Small intestine (tissue), 7 donors: ENCODE results near the gene SCN9A. TPM values are rescaled to one million over a fixed set of nuclear protein-coding genes. Genes with fewer than 3 reads are reported as not detected.

Source experiments
- DNase-seq, 2 donors: peaks; one replicate each; pipeline versions ENCODE4 v3.0.0 to v3.0.0-alpha.2; 2013
- FAIRE-seq: peaks from 2 replicates; lab custom pipeline; 2012; peaks lifted over from hg19 to GRCh38; lab: Jason Lieb, UNC
- H3K27ac ChIP-seq, 3 donors: one replicate each; pipeline ENCODE4 v1.5.1; 2013; ENCODE audit warnings: low read length in 2 of 3, mild to moderate bottlenecking in 2 of 3, control low read depth in 1 of 3, inconsistent platforms in 1 of 3, low read depth in 1 of 3, moderate library complexity in 1 of 3
- H3K27me3 ChIP-seq, 3 donors: one replicate each; pipeline ENCODE4 v1.6.1; 2013; ENCODE audit warnings: low read length in 3 of 3, inconsistent platforms in 1 of 3; ENCODE audit not compliant: control insufficient read depth in 3 of 3, insufficient read depth in 3 of 3
- H3K36me3 ChIP-seq, 3 donors: one replicate each; pipeline ENCODE4 v1.6.1; 2013; ENCODE audit warnings: low read length in 3 of 3, inconsistent platforms in 1 of 3, low read depth in 1 of 3, mild to moderate bottlenecking in 1 of 3, moderate library complexity in 1 of 3; ENCODE audit not compliant: control insufficient read depth in 3 of 3, insufficient read depth in 2 of 3
- H3K4me1 ChIP-seq, 3 donors: one replicate each; pipeline ENCODE4 v1.6.1; 2013; ENCODE audit warnings: low read length in 2 of 3, inconsistent platforms in 1 of 3, low read depth in 1 of 3, mild to moderate bottlenecking in 1 of 3, moderate library complexity in 1 of 3; ENCODE audit not compliant: control insufficient read depth in 3 of 3, insufficient read depth in 2 of 3
- H3K4me3 ChIP-seq, 3 donors: one replicate each; pipeline ENCODE4 v1.5.1; 2013; ENCODE audit warnings: low read length in 3 of 3, control low read depth in 1 of 3, inconsistent platforms in 1 of 3, low read depth in 1 of 3, mild to moderate bottlenecking in 1 of 3, moderate library complexity in 1 of 3
- H3K9me3 ChIP-seq, 2 donors: one replicate each; pipeline ENCODE4 v1.6.1; 2013; ENCODE audit warnings: low read depth in 1 of 2, low read length in 1 of 2; ENCODE audit not compliant: control insufficient read depth in 2 of 2, insufficient read depth in 1 of 2
- WGBS, 3 donors: extraction: QIAGEN DNeasy Blood & Tissue Kit; methylation state at CpG; one replicate each; pipeline ENCODE4 v1.1.7; 2013; 5-methylcytosine and 5-hydroxymethylcytosine counted together
- polyA plus RNA-seq, 4 donors: library from polyadenylated mRNA; stranded (reverse) in 3 of 4; unstranded in 1 of 4; fragments of 200-250 nt in 3 of 4; fragments of 120-200 nt in 1 of 4; gene quantifications; one replicate each; pipeline versions ENCODE4 v1.2.1 to v1.2.3, GENCODE V29; 2013
- donor health status: healthy with polysubstance abuse.
- donor health status: control.
- donor health status: control.
- donor health status: Bipolar disorder and iron deficiency.
- donor health status: healthy.

Gene SCN9A
- polyA plus RNA-seq, 4 donors: 0.27 to 2.1 (median 1.7) TPM; not detected in 1

DNA sequence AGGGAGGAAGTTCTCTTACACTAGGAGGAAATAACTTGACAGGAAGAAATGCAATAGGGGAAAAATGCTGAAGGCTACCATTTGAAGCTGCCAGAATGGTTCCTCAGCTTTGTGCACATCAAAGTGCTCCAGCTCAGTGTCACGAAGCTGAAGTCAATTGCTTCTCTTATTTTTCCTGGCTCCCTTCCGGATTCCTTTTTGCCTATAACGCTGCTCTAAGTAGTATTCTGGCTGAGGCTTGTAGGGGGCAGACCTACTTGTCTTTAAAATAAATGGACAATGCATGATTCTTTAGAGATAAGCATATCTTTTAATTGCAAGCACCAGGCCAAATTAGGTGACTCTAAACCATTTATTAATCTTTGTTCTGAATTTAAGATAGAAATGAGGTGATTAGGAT lies 187.7 kb downstream of the SCN9A start:
- Histone ChIP-seq H3K4me3 (no peak overlapping the region), H3K9me3 (no peaks in the 10 kb centered on the region), H3K27me3 (no peaks in the 10 kb centered on the region), H3K36me3 (no peaks in the 10 kb centered on the region), H3K4me1 (no peaks in the 10 kb centered on the region), H3K27ac (no peak overlapping the region)
- DNase-seq (no peak), FAIRE-seq (no peak)
- WGBS, 3 donors: 42 to 58% (median 45%) methylated on average over 3 of the region's 3 CpGs

- Histone ChIP-seq H3K4me1 (no peaks in the 10 kb centered on the region), H3K36me3 (no peaks in the 10 kb centered on the region), H3K4me3 (no peak overlapping the region), H3K27ac (no peak overlapping the region), H3K27me3 (no peaks in the 10 kb centered on the region), H3K9me3 (no peaks in the 10 kb centered on the region)
- DNase-seq (no peak), FAIRE-seq (no peak)
- WGBS, 3 donors: 75 to 94% (median 85%) methylated on average over 3 of the region's 3 CpGs
These were observed 191.0 kb downstream of the SCN9A start for GRCh38 chr2:166184789-166185188.

GRCh38 chr2:166181813-166182154 lies 194.0 kb downstream of the SCN9A start:
- Histone ChIP-seq H3K9me3 (no peaks in the 10 kb centered on the region), H3K27ac (no peak overlapping the region), H3K4me1 (no peaks in the 10 kb centered on the region), H3K27me3 (no peaks in the 10 kb centered on the region), H3K4me3 (no peak overlapping the region), H3K36me3 (no peaks in the 10 kb centered on the region)
- WGBS, 3 donors: 23 to 29% (median 26%) methylated on average over 3 of the region's 3 CpGs
- FAIRE-seq (no peak), DNase-seq (no peak)

GRCh38 chr2:166180951-166181812 lies 194.6 kb downstream of the SCN9A start:
- Histone ChIP-seq H3K27me3 (no peaks in the 10 kb centered on the region), H3K27ac (no peak overlapping the region), H3K36me3 (no peaks in the 10 kb centered on the region), H3K4me3 (no peak overlapping the region), H3K4me1 (no peaks in the 10 kb centered on the region), H3K9me3 (no peaks in the 10 kb centered on the region)
- no peak for FAIRE-seq
- peak; percentile 48 to 57 for DNase-seq
- WGBS, 3 donors: 51 to 64% (median 55%) methylated on average over 24 of the region's 24 CpGs

- Histone ChIP-seq H3K9me3 (no peaks in the 10 kb centered on the region), H3K4me3 (no peak overlapping the region), H3K27me3 (no peaks in the 10 kb centered on the region), H3K36me3 (no peaks in the 10 kb centered on the region), H3K4me1 (no peaks in the 10 kb centered on the region), H3K27ac (no peak overlapping the region)
- FAIRE-seq (no peak), DNase-seq (no peak)
- WGBS, 3 donors: 28 to 42% (median 29%) methylated on average over 3 of the region's 3 CpGs
These were observed 196.5 kb downstream of the SCN9A start for GRCh38 chr2:166179201-166179600.

DNA sequence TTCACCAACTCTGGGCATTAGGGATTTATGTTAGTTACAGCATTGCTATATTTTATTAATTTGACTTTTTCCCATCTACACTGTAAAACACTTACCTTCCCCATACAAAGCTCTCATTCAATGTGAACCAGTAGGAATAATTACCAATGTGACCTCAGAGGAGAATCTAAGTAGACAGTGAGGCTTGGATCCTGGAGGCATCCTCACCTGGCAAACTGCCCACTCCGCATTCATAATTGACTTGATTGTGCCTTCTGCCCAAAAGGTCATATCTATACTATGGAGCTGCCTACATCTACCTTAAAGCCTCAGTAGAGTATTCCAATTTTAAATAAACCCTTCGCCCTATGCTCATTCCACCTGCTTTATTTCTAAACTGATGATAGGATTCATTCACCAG lies 202.5 kb downstream of the SCN9A start:
- Histone ChIP-seq H3K27me3 (no peaks in the 10 kb centered on the region), H3K4me3 (no peak overlapping the region), H3K9me3 (no peaks in the 10 kb centered on the region), H3K36me3 (no peaks in the 10 kb centered on the region), H3K27ac (no peak overlapping the region), H3K4me1 (no peaks in the 10 kb centered on the region)
- FAIRE-seq: no peak
- WGBS, 3 donors: 85 to 93% (median 91%) methylated on average over 2 of the region's 2 CpGs
- no peak for DNase-seq

DNA sequence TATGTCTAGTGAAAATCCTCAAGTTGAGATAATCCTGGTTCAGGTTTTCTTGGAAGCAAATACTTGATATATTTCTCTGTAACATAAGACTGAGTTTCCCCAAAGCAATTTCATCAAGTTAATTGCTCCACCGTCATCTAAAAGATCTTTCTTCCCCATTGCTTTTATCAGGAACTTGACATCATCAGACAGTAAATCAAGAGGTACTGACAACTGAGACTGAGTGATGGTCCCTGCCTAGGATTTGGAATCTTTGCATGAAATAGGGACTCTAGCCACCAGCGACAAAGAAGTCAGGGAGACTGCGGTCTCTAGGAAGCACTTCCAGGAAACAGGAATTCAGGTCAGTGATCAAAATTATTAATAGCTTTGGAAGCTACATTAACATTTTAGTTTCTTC lies 204.5 kb downstream of the SCN9A start:
- Histone ChIP-seq H3K4me3 (no peak overlapping the region), H3K27ac (no peak overlapping the region), H3K27me3 (no peaks in the 10 kb centered on the region), H3K9me3 (no peaks in the 10 kb centered on the region), H3K4me1 (no peaks in the 10 kb centered on the region), H3K36me3 (no peaks in the 10 kb centered on the region)
- FAIRE-seq (no peak), DNase-seq (no peak)
- 57 to 65% (median 61%) methylated on average over 3 of the region's 3 CpGs for WGBS, 3 donors

- Histone ChIP-seq H3K4me1 (no peaks in the 10 kb centered on the region), H3K27me3 (no peaks in the 10 kb centered on the region), H3K36me3 (no peaks in the 10 kb centered on the region), H3K4me3 (no peak overlapping the region), H3K9me3 (no peaks in the 10 kb centered on the region), H3K27ac (no peak overlapping the region)
- WGBS, 3 donors: 66 to 82% (median 71%) methylated on average over 2 of the region's 2 CpGs
- no peak for FAIRE-seq
- DNase-seq: no peak
These were observed 205.4 kb downstream of the SCN9A start for GRCh38 chr2:166170356-166170755.

DNA sequence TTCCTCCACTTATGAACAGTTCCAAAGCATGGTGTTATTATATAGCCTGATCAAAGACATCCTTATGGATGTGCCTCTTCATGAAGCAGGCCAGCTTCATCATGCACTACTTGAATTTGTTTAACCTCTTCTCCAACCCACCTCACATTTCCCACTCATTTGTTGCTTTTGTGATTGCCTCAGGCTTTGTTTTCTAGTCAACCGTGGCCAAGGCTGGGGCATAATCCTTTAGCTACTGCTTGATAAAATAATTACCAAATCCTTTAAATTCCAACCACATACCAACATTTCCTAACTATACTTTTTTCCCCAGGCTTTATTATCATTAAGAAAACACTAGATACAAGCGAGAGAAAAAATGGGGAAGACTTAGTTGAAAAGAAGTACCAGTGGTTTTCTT lies 208.3 kb downstream of the SCN9A start:
- no peak overlapping the region for H3K27ac ChIP-seq
- DNase-seq (no peak), FAIRE-seq (no peak)
- no peak overlapping the region for H3K4me3 ChIP-seq
- peaks cover 0 to 2% (median 0%) of the 10 kb centered on the region in 3 donors for H3K27me3 ChIP-seq
- 29 to 45% (median 35%) methylated on average over 2 of the region's 2 CpGs for WGBS, 3 donors
- no peaks in the 10 kb centered on the region for H3K4me1 ChIP-seq
- no peaks in the 10 kb centered on the region for H3K9me3 ChIP-seq
- no peaks in the 10 kb centered on the region for H3K36me3 ChIP-seq
